Measurements from ENCODE around the gene TEX52.
"Not testable (repeated sequence)": the region's sequence is repeated elsewhere in the genome, so short reads cannot be mapped to it uniquely, and the experiment has no call there.

The TEX52 gene

GRCh38 chr12:2884810-2885209 lies 28.0 kb upstream of the TEX52 start:
- DNase-seq (ENCODE audit: low spot score) = no peak

GRCh38 chr12:2879853-2880252 lies 23.0 kb upstream of the TEX52 start:
- no peak for TF ChIP-seq CTCF (IDR thresholded peaks at IDR 0.05; ENCODE audit: extremely low read depth, missing control alignments)
- no peak for DNase-seq (ENCODE audit: low spot score)

More at GRCh38 chr12:2884810-2885209, 28.0 kb upstream of the TEX52 start:
- TF ChIP-seq CTCF (IDR thresholded peaks at IDR 0.05; ENCODE audit: extremely low read depth, missing control alignments) = no peak

GRCh38 chr12:2877953-2878732 lies 21.3 kb upstream of the TEX52 start:
- no peak for TF ChIP-seq CTCF (IDR thresholded peaks at IDR 0.05; ENCODE audit: extremely low read depth, missing control alignments)

GRCh38 chr12:2877047-2877952 lies 20.5 kb upstream of the TEX52 start, which contains the start of the genes FOXM1 and RHNO1:
Gene FOXM1, minus strand, starts transcription at chr12:2877174. Its CDS starts 2,696 bp downstream, at chr12:2874478.
Gene RHNO1, plus strand, starts transcription at chr12:2877223. Its CDS starts 8,144 bp downstream, at chr12:2885367.
- DNase-seq (ENCODE audit: low spot score) = peak; percentile 97
- no peak for TF ChIP-seq CTCF (IDR thresholded peaks at IDR 0.05; ENCODE audit: extremely low read depth, missing control alignments)

More at GRCh38 chr12:2877953-2878732, 21.3 kb upstream of the TEX52 start:
- DNase-seq (ENCODE audit: low spot score) = peak; percentile 44

- peak; percentile 46 for DNase-seq (ENCODE audit: low spot score)
- TF ChIP-seq CTCF (IDR thresholded peaks at IDR 0.05; ENCODE audit: extremely low read depth, missing control alignments) = no peak
Observed at GRCh38 chr12:2876431-2877046, 19.7 kb upstream of the TEX52 start.

GRCh38 chr12:2868986-2869632 lies 12.3 kb upstream of the TEX52 start:
- DNase-seq (ENCODE audit: low spot score) = not testable (repeated sequence)

GRCh38 chr12:2864198-2864597 lies 7.4 kb upstream of the TEX52 start:
- DNase-seq (ENCODE audit: low spot score) = no peak
- TF ChIP-seq CTCF (IDR thresholded peaks at IDR 0.05; ENCODE audit: extremely low read depth, missing control alignments) = no peak

- DNase-seq (ENCODE audit: low spot score) = not testable (repeated sequence)
Observed at GRCh38 chr12:2863402-2863801, 6.6 kb upstream of the TEX52 start.

Measured in GM20000 (cell line).